Mesendoderm (in vitro differentiated cells): Measurements from ENCODE around the gene CFAP61.

ENCODE experiments used
- DNase-seq: peaks from one replicate; pipeline ENCODE4 v3.0.0; 2013
- H2AK5ac ChIP-seq: 2 replicates; pipeline ENCODE4 v1.6.1; 2013; ENCODE audit warnings: low read length, inconsistent platforms
- H2BK120ac ChIP-seq: 2 replicates; pipeline ENCODE4 v1.6.1; 2013; ENCODE audit warnings: low read depth, mild to moderate bottlenecking, low read length, moderate library complexity, mixed read lengths
- H2BK15ac ChIP-seq: replicated peaks from 2 replicates; pipeline ENCODE4 v1.6.1; 2013; ENCODE audit warnings: low read depth, mild to moderate bottlenecking, moderate library complexity
- H2BK5ac ChIP-seq: 2 replicates; pipeline ENCODE4 v1.6.1; 2013; ENCODE audit warnings: low read length, inconsistent platforms
- H3K18ac ChIP-seq: 2 replicates; pipeline ENCODE4 v1.6.1; 2013; ENCODE audit warnings: mild to moderate bottlenecking, low read length, mixed read lengths
- H3K23ac ChIP-seq: one replicate; pipeline ENCODE4 v1.6.1; 2013; ENCODE audit warnings: low read length
- H3K27ac ChIP-seq: 2 replicates; pipeline ENCODE4 v1.5.1; 2013; ENCODE audit warnings: low read depth, mild to moderate bottlenecking, inconsistent platforms, low read length, moderate library complexity
- H3K27me3 ChIP-seq: 2 replicates; pipeline ENCODE4 v1.6.1; 2013; ENCODE audit warnings: low read length, control low read depth, mild to moderate bottlenecking, inconsistent platforms; ENCODE audit not compliant: insufficient read depth, poor library complexity
- H3K36me3 ChIP-seq: 2 replicates; pipeline ENCODE4 v1.6.1; 2013; ENCODE audit warnings: low read length, inconsistent platforms; ENCODE audit not compliant: control insufficient read depth, insufficient read depth
- H3K4ac ChIP-seq: one replicate; pipeline ENCODE4 v1.6.1; 2013; ENCODE audit warnings: low read depth, mild to moderate bottlenecking, low read length, moderate library complexity
- H3K4me1 ChIP-seq: 2 replicates; pipeline ENCODE4 v1.6.1; 2013; ENCODE audit warnings: low read depth, low read length, inconsistent platforms; ENCODE audit not compliant: control insufficient read depth
- H3K4me2 ChIP-seq: 2 replicates; pipeline ENCODE4 v1.6.1; 2013; ENCODE audit warnings: low read length
- H3K4me3 ChIP-seq: 2 replicates; pipeline ENCODE4 v1.5.1; 2013; ENCODE audit warnings: mild to moderate bottlenecking, low read length
- H3K56ac ChIP-seq: one replicate; pipeline ENCODE4 v1.6.1; 2013; ENCODE audit warnings: low read length
- H3K79me1 ChIP-seq: 2 replicates; pipeline ENCODE4 v1.6.1; 2013; ENCODE audit warnings: low read length, inconsistent platforms
- H3K79me2 ChIP-seq: 2 replicates; pipeline ENCODE4 v1.6.1; 2013; ENCODE audit warnings: mild to moderate bottlenecking, low read length; ENCODE audit not compliant: control insufficient read depth, insufficient read depth
- H3K9ac ChIP-seq: 2 replicates; pipeline ENCODE4 v1.6.1; 2013; ENCODE audit warnings: low read length, inconsistent platforms
- H4K5ac ChIP-seq: one replicate; pipeline ENCODE4 v1.6.1; 2013; ENCODE audit warnings: low read length
- H4K8ac ChIP-seq: one replicate; pipeline ENCODE4 v1.6.1; 2013; ENCODE audit warnings: low read depth, mild to moderate bottlenecking, control low read depth, low read length, moderate library complexity
- WGBS: extraction: QIAGEN DNeasy Blood & Tissue Kit; methylation state at CpG from one replicate; pipeline ENCODE4 v1.1.7; 2013; ENCODE audit warnings: low lambda C conversion rate, missing lambda C conversion rate; ENCODE audit not compliant: insufficient coverage; ENCODE audit errors: extremely low coverage; 5-methylcytosine and 5-hydroxymethylcytosine counted together

Gene CFAP61

DNA sequence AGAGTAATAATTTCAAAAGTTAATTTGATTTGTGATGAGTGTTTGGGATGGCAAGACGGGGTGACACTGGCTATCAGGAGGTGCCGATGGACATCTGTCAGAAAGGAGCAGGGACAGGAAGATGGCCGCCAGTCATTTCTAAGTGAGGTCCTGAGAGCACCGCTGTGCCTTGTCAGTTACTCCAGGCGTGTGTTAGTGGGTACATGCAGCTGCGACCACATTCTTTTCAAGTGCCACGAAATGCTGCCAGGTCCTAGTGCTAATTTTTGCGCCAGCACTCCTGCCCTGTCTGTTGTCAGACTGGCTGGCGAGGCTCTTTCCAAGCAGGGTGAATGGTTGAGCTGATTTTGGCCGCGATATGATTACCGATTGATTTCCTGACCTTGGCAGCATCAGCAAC, 251.0 kb downstream of the CFAP61 start:
- H3K4me3 ChIP-seq: no peak overlapping the region
- no CpG with 5 or more reads among the region's 12 CpGs for WGBS
- H2AK5ac ChIP-seq: no peak overlapping the region
- H3K27ac ChIP-seq: no peak overlapping the region
- no peaks in the 10 kb centered on the region for H3K27me3 ChIP-seq
- H4K8ac ChIP-seq: no peak overlapping the region
- no peak overlapping the region for H2BK15ac ChIP-seq
- H3K4ac ChIP-seq: no peak overlapping the region
- H3K36me3 ChIP-seq: no peaks in the 10 kb centered on the region
- no peak overlapping the region for H2BK120ac ChIP-seq
- no peaks in the 10 kb centered on the region for H3K79me1 ChIP-seq
- no peak overlapping the region for H3K18ac ChIP-seq
- H3K56ac ChIP-seq: no peak overlapping the region
- no peaks in the 10 kb centered on the region for H3K79me2 ChIP-seq
- H3K4me1 ChIP-seq: no peaks in the 10 kb centered on the region
- no peak overlapping the region for H4K5ac ChIP-seq
- no peak overlapping the region for H2BK5ac ChIP-seq
- H3K9ac ChIP-seq: no peak overlapping the region
- H3K23ac ChIP-seq: no peak overlapping the region
- H3K4me2 ChIP-seq: no peak overlapping the region
- DNase-seq: no peak

DNA sequence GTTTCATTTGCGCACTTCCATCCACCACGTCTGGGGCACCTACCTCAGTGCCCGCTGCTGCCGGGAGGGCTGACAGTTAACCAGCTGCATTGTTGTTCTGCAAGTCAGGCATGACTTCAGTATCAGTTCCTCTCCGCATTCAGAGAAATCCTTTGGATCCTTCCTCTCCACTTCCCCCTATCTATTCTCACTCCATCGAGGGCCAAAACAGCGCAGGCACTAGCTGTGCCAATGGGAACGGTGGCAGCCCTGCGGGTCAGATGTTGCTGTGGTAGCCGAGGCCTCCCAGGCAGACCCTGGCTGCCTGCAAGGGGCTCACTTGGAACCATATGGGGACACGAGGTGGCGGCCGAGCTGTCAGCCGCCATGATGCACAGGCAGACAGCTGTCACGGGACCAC, 251.4 kb downstream of the CFAP61 start:
- Histone ChIP-seq H3K9ac (no peak overlapping the region), H3K27ac (no peak overlapping the region), H3K4ac (no peak overlapping the region), H2BK120ac (no peak overlapping the region), H3K4me1 (no peaks in the 10 kb centered on the region), H3K56ac (no peak overlapping the region), H3K4me2 (no peak overlapping the region), H4K8ac (no peak overlapping the region), H4K5ac (no peak overlapping the region), H3K27me3 (no peaks in the 10 kb centered on the region), H3K79me1 (no peaks in the 10 kb centered on the region), H3K18ac (no peak overlapping the region), H3K79me2 (no peaks in the 10 kb centered on the region), H3K23ac (no peak overlapping the region), H2BK5ac (no peak overlapping the region), H2AK5ac (no peak overlapping the region), H2BK15ac (no peak overlapping the region), H3K36me3 (no peaks in the 10 kb centered on the region), H3K4me3 (no peak overlapping the region)
- DNase-seq: no peak
- no CpG with 5 or more reads among the region's 15 CpGs for WGBS

- Histone ChIP-seq H3K27me3 (no peaks in the 10 kb centered on the region), H3K9ac (no peak overlapping the region), H3K79me2 (no peaks in the 10 kb centered on the region), H3K4me1 (no peaks in the 10 kb centered on the region), H2BK5ac (no peak overlapping the region), H4K8ac (no peak overlapping the region), H3K4me2 (no peak overlapping the region), H2BK15ac (no peak overlapping the region), H3K27ac (no peak overlapping the region), H4K5ac (no peak overlapping the region), H3K4me3 (no peak overlapping the region), H3K23ac (no peak overlapping the region), H3K4ac (no peak overlapping the region), H3K79me1 (no peaks in the 10 kb centered on the region), H3K56ac (no peak overlapping the region), H3K36me3 (no peaks in the 10 kb centered on the region), H2AK5ac (no peak overlapping the region), H2BK120ac (no peak overlapping the region), H3K18ac (no peak overlapping the region)
- no CpG with 5 or more reads among the region's 11 CpGs for WGBS
- no peak for DNase-seq
Measured at GRCh38 chr20:20304942-20305341, 252.6 kb downstream of the CFAP61 start.

- H3K36me3 ChIP-seq: no peaks in the 10 kb centered on the region
- H4K8ac ChIP-seq: no peak overlapping the region
- WGBS: no CpG with 5 or more reads among the region's 3 CpGs
Measured at GRCh38 chr20:20312562-20312961, 260.2 kb downstream of the CFAP61 start.

GRCh38 chr20:20317195-20317594, 264.9 kb downstream of the CFAP61 start:
- WGBS: no CpG with 5 or more reads among the region's 4 CpGs
- Histone ChIP-seq H4K8ac (no peak overlapping the region), H3K4me2 (no peak overlapping the region), H3K4ac (no peak overlapping the region), H3K27me3 (no peaks in the 10 kb centered on the region), H3K18ac (no peak overlapping the region), H3K79me1 (no peaks in the 10 kb centered on the region), H3K56ac (no peak overlapping the region), H3K4me3 (no peak overlapping the region), H3K4me1 (no peaks in the 10 kb centered on the region), H3K23ac (no peak overlapping the region), H3K79me2 (no peaks in the 10 kb centered on the region), H3K36me3 (no peaks in the 10 kb centered on the region), H2BK15ac (no peak overlapping the region), H2AK5ac (no peak overlapping the region), H3K9ac (no peak overlapping the region), H4K5ac (no peak overlapping the region), H3K27ac (no peak overlapping the region), H2BK5ac (no peak overlapping the region), H2BK120ac (no peak overlapping the region)
- no peak for DNase-seq

More at GRCh38 chr20:20312562-20312961, 260.2 kb downstream of the CFAP61 start:
- no peak overlapping the region for H3K27ac ChIP-seq
- no peak overlapping the region for H3K23ac ChIP-seq
- no peak overlapping the region for H3K56ac ChIP-seq
- no peak overlapping the region for H2BK15ac ChIP-seq
- no peaks in the 10 kb centered on the region for H3K79me1 ChIP-seq
- H3K9ac ChIP-seq: no peak overlapping the region
- H3K79me2 ChIP-seq: no peaks in the 10 kb centered on the region
- H3K4ac ChIP-seq: no peak overlapping the region
- H4K5ac ChIP-seq: no peak overlapping the region
- no peak overlapping the region for H2BK120ac ChIP-seq
- no peak overlapping the region for H3K4me2 ChIP-seq
- no peak for DNase-seq
- no peak overlapping the region for H3K18ac ChIP-seq
- H3K27me3 ChIP-seq: no peaks in the 10 kb centered on the region
- no peaks in the 10 kb centered on the region for H3K4me1 ChIP-seq
- no peak overlapping the region for H2AK5ac ChIP-seq
- H2BK5ac ChIP-seq: no peak overlapping the region
- no peak overlapping the region for H3K4me3 ChIP-seq

DNA sequence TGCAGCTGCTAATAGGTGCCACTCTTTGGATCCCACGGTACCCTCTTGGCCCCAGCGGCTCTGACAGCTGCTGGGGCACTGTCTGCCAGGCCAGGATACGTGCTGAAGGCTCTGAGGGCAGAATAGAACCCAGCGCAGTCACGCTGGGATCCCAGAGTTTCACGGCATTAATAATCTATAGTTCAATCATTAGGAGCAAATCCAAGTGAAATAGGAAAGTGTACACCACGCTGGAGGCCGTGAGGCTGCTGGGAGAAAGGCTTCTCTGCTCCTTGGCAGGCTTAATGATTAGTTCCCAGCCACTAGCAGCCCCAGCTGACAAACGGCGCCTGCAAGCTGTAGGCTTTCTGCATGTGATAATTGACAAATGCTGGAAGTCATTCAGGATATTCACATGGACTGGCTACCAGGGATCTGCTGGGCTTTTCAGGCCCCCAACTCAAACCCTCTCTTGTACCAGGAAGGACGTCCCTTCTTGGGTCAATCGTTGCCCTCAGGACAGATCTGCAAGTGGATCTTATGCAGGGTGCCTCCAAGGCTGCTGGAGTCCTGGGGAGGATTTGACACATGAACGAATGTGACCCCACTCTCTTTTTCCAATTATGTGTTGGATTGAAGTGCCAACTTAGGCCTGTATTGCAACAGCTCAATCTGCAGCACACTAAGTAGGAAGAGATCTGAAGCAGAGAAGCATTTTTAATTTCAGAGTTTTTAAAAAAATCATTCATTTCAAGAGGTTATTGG, 265.5 kb downstream of the CFAP61 start:
- Histone ChIP-seq H3K36me3 (no peaks in the 10 kb centered on the region), H2BK15ac (no peak overlapping the region), H3K4ac (no peak overlapping the region), H2AK5ac (no peak overlapping the region), H2BK5ac (no peak overlapping the region), H3K27me3 (no peaks in the 10 kb centered on the region), H2BK120ac (no peak overlapping the region), H3K4me3 (no peak overlapping the region), H3K56ac (no peak overlapping the region), H4K8ac (no peak overlapping the region), H3K18ac (no peak overlapping the region), H3K4me2 (no peak overlapping the region), H3K79me2 (no peaks in the 10 kb centered on the region), H3K23ac (no peak overlapping the region), H3K79me1 (no peaks in the 10 kb centered on the region), H4K5ac (no peak overlapping the region), H3K27ac (no peak overlapping the region), H3K9ac (no peak overlapping the region), H3K4me1 (no peaks in the 10 kb centered on the region)
- no CpG with 5 or more reads among the region's 13 CpGs for WGBS
- DNase-seq: peak; percentile 1
